Neural crest cell (in vitro differentiated cells): ENCODE results near the gene GGNBP2. TPM values are rescaled to one million over a fixed set of nuclear protein-coding genes. Genes with fewer than 3 reads are reported as not detected.
A peak's percentile ranks its signal among the peaks of the same experiment; 100 is the strongest.

Source experiments
- DNase-seq: peaks from one replicate; pipeline ENCODE4 v3.0.0; 2021; ENCODE audit warnings: low read depth, mixed read lengths, low spot score
- H3K27ac Mint-ChIP-seq: one replicate; pipeline ENCODE4 v1.8.0; 2021; ENCODE audit warnings: mild to moderate bottlenecking, mixed read lengths; ENCODE audit not compliant: unreplicated experiment
- H3K27me3 Mint-ChIP-seq: 2 replicates; pipeline ENCODE4 v1.8.0; 2021; ENCODE audit warnings: low read depth, mild to moderate bottlenecking, mixed read lengths
- H3K36me3 Mint-ChIP-seq: 2 replicates; pipeline ENCODE4 v1.8.0; 2021; ENCODE audit warnings: low read depth, mild to moderate bottlenecking, mixed read lengths
- H3K4me1 Mint-ChIP-seq: 2 replicates; pipeline ENCODE4 v1.8.0; 2021; ENCODE audit warnings: mixed read lengths
- H3K4me3 Mint-ChIP-seq: one replicate; pipeline ENCODE4 v1.8.0; 2021; ENCODE audit warnings: mild to moderate bottlenecking, mixed read lengths
- H3K9me3 Mint-ChIP-seq: 2 replicates; pipeline ENCODE4 v1.8.0; 2021; ENCODE audit warnings: mixed read lengths
- CTCF ChIP-seq: fragments of 200-600 bp; sonication (generic); conservative IDR thresholded peaks from 2 replicates; pipeline ENCODE4 v1.5.0; 2021; ENCODE audit warnings: antibody characterized with exemption, mild to moderate bottlenecking
- total RNA-seq: library from RNA; stranded (reverse); gene quantifications from 2 replicates; pipeline ENCODE4 v1.2.1, GENCODE V29; 2021

GGNBP2 gene
- total RNA-seq, 1 donor from 2014 or later, result 71.8 TPM

GRCh38 chr17:36623281-36623680 lies 78.6 kb downstream of the GGNBP2 start:
- no peak for TF ChIP-seq CTCF
- peaks cover 5% of the 10 kb centered on the region for H3K4me1 Mint-ChIP-seq
- H3K27ac Mint-ChIP-seq, result no peak overlapping the region
- no peaks in the 10 kb centered on the region for H3K27me3 Mint-ChIP-seq
- no peaks in the 10 kb centered on the region for H3K36me3 Mint-ChIP-seq
- H3K4me3 Mint-ChIP-seq, result no peak overlapping the region
- H3K9me3 Mint-ChIP-seq, result no peaks in the 10 kb centered on the region
- DNase-seq, result no peak

- Mint-ChIP-seq H3K36me3 (no peaks in the 10 kb centered on the region), H3K9me3 (no peaks in the 10 kb centered on the region), H3K4me3 (no peak overlapping the region), H3K4me1 (peaks cover 5% of the 10 kb centered on the region), H3K27me3 (peaks cover 6% of the 10 kb centered on the region), H3K27ac (no peak overlapping the region)
- no peak for TF ChIP-seq CTCF
- no peak for DNase-seq
Observed at GRCh38 chr17:36625188-36625587, 80.5 kb downstream of the GGNBP2 start.

GRCh38 chr17:36627101-36627500 lies 82.4 kb downstream of the GGNBP2 start:
- H3K9me3 Mint-ChIP-seq, result no peaks in the 10 kb centered on the region
- H3K36me3 Mint-ChIP-seq, result no peaks in the 10 kb centered on the region
- DNase-seq, result peak; percentile 33
- H3K4me1 Mint-ChIP-seq, result peaks cover 5% of the 10 kb centered on the region
- no peak overlapping the region for H3K27ac Mint-ChIP-seq
- peaks cover 24% of the 10 kb centered on the region for H3K27me3 Mint-ChIP-seq
- no peak for TF ChIP-seq CTCF
- no peak overlapping the region for H3K4me3 Mint-ChIP-seq

GRCh38 chr17:36628576-36628975 lies 83.9 kb downstream of the GGNBP2 start:
- Mint-ChIP-seq H3K9me3 (no peaks in the 10 kb centered on the region), H3K27ac (no peak overlapping the region), H3K27me3 (peaks cover 39% of the 10 kb centered on the region), H3K4me1 (peaks cover 5% of the 10 kb centered on the region), H3K4me3 (no peak overlapping the region), H3K36me3 (no peaks in the 10 kb centered on the region)
- no peak for TF ChIP-seq CTCF
- DNase-seq, result no peak

GRCh38 chr17:36629252-36629847 lies 84.6 kb downstream of the GGNBP2 start:
- H3K27me3 Mint-ChIP-seq, result peaks cover 47% of the 10 kb centered on the region
- H3K36me3 Mint-ChIP-seq, result no peaks in the 10 kb centered on the region
- H3K4me3 Mint-ChIP-seq, result no peak overlapping the region
- TF ChIP-seq CTCF, result peak; percentile 98
- H3K9me3 Mint-ChIP-seq, result no peaks in the 10 kb centered on the region
- peak; percentile 93 for DNase-seq
- no peak overlapping the region for H3K27ac Mint-ChIP-seq
- H3K4me1 Mint-ChIP-seq, result peaks cover 5% of the 10 kb centered on the region
